ENCODE results near the gene ICA1. TPM values are rescaled to one million over a fixed set of nuclear protein-coding genes. Genes with fewer than 3 reads are reported as not detected.
"Not testable (repeated sequence)": the region's sequence is repeated elsewhere in the genome, so short reads cannot be mapped to it uniquely, and the experiment has no call there.

Gene ICA1
- 1 to 10 TPM; 1.2 TPM for total RNA-seq
- polyA plus RNA-seq, result 1 to 10 TPM; 3.6 to 7.4 TPM

- Histone ChIP-seq H3K9me3 (ENCODE audit: control insufficient read depth in 1 of 2, low read length in 2 of 2) (no peaks in the 10 kb centered on the region), H3K4me3 (ENCODE audit: low read length in 2 of 2) (peak within 1 kb of the TSS in 1 of 2 donors; percentile 12), H3K4me1 (ENCODE audit: insufficient read depth, low read length) (peaks cover 4% of the 10 kb centered on the region), H3K27ac (ENCODE audit: low read depth, low read length) (no peak within 1 kb of the TSS), H3K36me3 (ENCODE audit: insufficient read depth, low read length) (no peaks in the 10 kb centered on the region), H3K27me3 (ENCODE audit: insufficient read depth, low read length) (peaks cover 15% of the 10 kb centered on the region)
- H3K4me1 Mint-ChIP-seq, result peaks cover 5 to 15% (median 7%) of the 10 kb centered on the region in 4 donors
- DNase-seq, result peak in 3 of 5 donors; percentile 2 to 9 (median 8)
- no peaks in the 10 kb centered on the region for H3K36me3 Mint-ChIP-seq
- H3K4me3 Mint-ChIP-seq, result peak within 1 kb of the TSS; percentile 73 to 85 (median 78)
- H3K27ac Mint-ChIP-seq, result no peak within 1 kb of the TSS
- intact Hi-C loops (cut with micrococcal nuclease), result no loop called here
- CTCF ChIA-PET (ENCODE audit: partially characterized antibody), result interaction anchor here (0.8 to 1.3 kb wide), 2 partner anchors 34 to 581 kb away, joined by 3 to 4 read pairs; no protein-coding TSS in a partner anchor
- H3K27me3 Mint-ChIP-seq, result peaks cover 46 to 47% of the 10 kb centered on the region in 2 donors
- POLR2A ChIA-PET (ENCODE audit: partially characterized antibody), result no interaction called here
- H3K9me3 Mint-ChIP-seq, result peaks cover 0 to 2% (median 0%) of the 10 kb centered on the region in 8 donors
Observed at GRCh38 chr7:8261711-8262695, at the start of gene ICA1. Gene ICA1 (minus strand): TSS chr7:8262167. CDS start chr7:8235926, 26,241 bp downstream.

- Histone ChIP-seq H3K27me3 (ENCODE audit: insufficient read depth, low read length) (peaks cover 3% of the 10 kb centered on the region), H3K4me3 (ENCODE audit: low read length in 2 of 2) (no peak overlapping the region), H3K36me3 (ENCODE audit: insufficient read depth, low read length) (no peaks in the 10 kb centered on the region), H3K4me1 (ENCODE audit: insufficient read depth, low read length) (no peaks in the 10 kb centered on the region), H3K27ac (ENCODE audit: low read depth, low read length) (no peak overlapping the region), H3K9me3 (ENCODE audit: control insufficient read depth in 1 of 2, low read length in 2 of 2) (peaks cover 0 to 9% of the 10 kb centered on the region in 2 donors)
- H3K27ac Mint-ChIP-seq, result no peak overlapping the region
- H3K4me1 Mint-ChIP-seq, result no peaks in the 10 kb centered on the region
- H3K9me3 Mint-ChIP-seq, result peaks cover 0 to 32% (median 18%) of the 10 kb centered on the region in 8 donors
- H3K36me3 Mint-ChIP-seq, result no peaks in the 10 kb centered on the region
- ChIA-PET CTCF (ENCODE audit: partially characterized antibody) (interaction anchor here (0.8 kb wide), 1 partner anchor 63 kb away, joined by 3 read pairs; no protein-coding TSS in a partner anchor), POLR2A (ENCODE audit: partially characterized antibody) (no interaction called here)
- intact Hi-C loops (cut with micrococcal nuclease), result no loop called here
- peaks cover 26 to 33% of the 10 kb centered on the region in 2 donors for H3K27me3 Mint-ChIP-seq
- H3K4me3 Mint-ChIP-seq, result no peak overlapping the region
- no peak for DNase-seq
Observed at GRCh38 chr7:8310876-8311275, 48.9 kb upstream of the ICA1 start.

- ChIA-PET CTCF (ENCODE audit: partially characterized antibody) (interaction anchor here (0.6 to 1.4 kb wide), 2 partner anchors 10 to 12 kb away, joined by 3 to 6 read pairs; no protein-coding TSS in a partner anchor), POLR2A (ENCODE audit: partially characterized antibody) (no interaction called here)
- peaks cover 0 to 2% (median 0%) of the 10 kb centered on the region in 8 donors for H3K9me3 Mint-ChIP-seq
- H3K27me3 Mint-ChIP-seq, result peaks cover 6 to 18% of the 10 kb centered on the region in 2 donors
- no peak overlapping the region for H3K27ac Mint-ChIP-seq
- no peak overlapping the region for H3K27ac ChIP-seq (ENCODE audit: low read depth, low read length)
- DNase-seq, result no peak
- H3K36me3 ChIP-seq (ENCODE audit: insufficient read depth, low read length), result no peaks in the 10 kb centered on the region
- H3K4me1 Mint-ChIP-seq, result no peaks in the 10 kb centered on the region
- no peak overlapping the region for H3K4me3 ChIP-seq (ENCODE audit: low read length in 2 of 2)
- no peaks in the 10 kb centered on the region for H3K36me3 Mint-ChIP-seq
- H3K27me3 ChIP-seq (ENCODE audit: insufficient read depth, low read length), result peaks cover 3% of the 10 kb centered on the region
- H3K9me3 ChIP-seq (ENCODE audit: control insufficient read depth in 1 of 2, low read length in 2 of 2), result no peaks in the 10 kb centered on the region
- no peak overlapping the region for H3K4me3 Mint-ChIP-seq
- no peaks in the 10 kb centered on the region for H3K4me1 ChIP-seq (ENCODE audit: insufficient read depth, low read length)
- intact Hi-C loops (cut with micrococcal nuclease), result no loop called here
Observed at GRCh38 chr7:8305625-8306388, 43.8 kb upstream of the ICA1 start.

- H3K36me3 Mint-ChIP-seq, result no peaks in the 10 kb centered on the region
- ChIA-PET POLR2A (ENCODE audit: partially characterized antibody) (no interaction called here), CTCF (ENCODE audit: partially characterized antibody) (interaction anchor here (1.2 to 1.4 kb wide), 2 partner anchors 9 to 13 kb away, joined by 3 to 6 read pairs; no protein-coding TSS in a partner anchor)
- no peaks in the 10 kb centered on the region for H3K36me3 ChIP-seq (ENCODE audit: insufficient read depth, low read length)
- no peak overlapping the region for H3K4me3 Mint-ChIP-seq
- H3K27me3 Mint-ChIP-seq, result peaks cover 6 to 18% of the 10 kb centered on the region in 2 donors
- H3K4me3 ChIP-seq (ENCODE audit: low read length in 2 of 2), result no peak overlapping the region
- no peak overlapping the region for H3K27ac ChIP-seq (ENCODE audit: low read depth, low read length)
- H3K9me3 Mint-ChIP-seq, result peaks cover 0 to 2% (median 0%) of the 10 kb centered on the region in 8 donors
- DNase-seq, result no peak
- H3K27ac Mint-ChIP-seq, result no peak overlapping the region
- no peaks in the 10 kb centered on the region for H3K27me3 ChIP-seq (ENCODE audit: insufficient read depth, low read length)
- H3K9me3 ChIP-seq (ENCODE audit: control insufficient read depth in 1 of 2, low read length in 2 of 2), result no peaks in the 10 kb centered on the region
- intact Hi-C loops (cut with micrococcal nuclease), result no loop called here
- no peaks in the 10 kb centered on the region for H3K4me1 ChIP-seq (ENCODE audit: insufficient read depth, low read length)
- no peaks in the 10 kb centered on the region for H3K4me1 Mint-ChIP-seq
Observed at GRCh38 chr7:8305104-8305503, 43.1 kb upstream of the ICA1 start.

GRCh38 chr7:8303904-8304528, 42.0 kb upstream of the ICA1 start:
- H3K4me3 Mint-ChIP-seq, result no peak overlapping the region
- no peak overlapping the region for H3K4me3 ChIP-seq (ENCODE audit: low read length in 2 of 2)
- H3K4me1 ChIP-seq (ENCODE audit: insufficient read depth, low read length), result no peaks in the 10 kb centered on the region
- no peaks in the 10 kb centered on the region for H3K4me1 Mint-ChIP-seq
- DNase-seq, result no peak
- H3K36me3 ChIP-seq (ENCODE audit: insufficient read depth, low read length), result no peaks in the 10 kb centered on the region
- peaks cover 6 to 18% of the 10 kb centered on the region in 2 donors for H3K27me3 Mint-ChIP-seq
- H3K27ac ChIP-seq (ENCODE audit: low read depth, low read length), result no peak overlapping the region
- intact Hi-C loops (cut with micrococcal nuclease), result no loop called here
- peaks cover 0 to 2% (median 0%) of the 10 kb centered on the region in 8 donors for H3K9me3 Mint-ChIP-seq
- no peaks in the 10 kb centered on the region for H3K9me3 ChIP-seq (ENCODE audit: control insufficient read depth in 1 of 2, low read length in 2 of 2)
- H3K36me3 Mint-ChIP-seq, result no peaks in the 10 kb centered on the region
- H3K27ac Mint-ChIP-seq, result no peak overlapping the region
- no peaks in the 10 kb centered on the region for H3K27me3 ChIP-seq (ENCODE audit: insufficient read depth, low read length)
- ChIA-PET CTCF (ENCODE audit: partially characterized antibody) (interaction anchor here (1.2 kb wide), 1 partner anchor 14 kb away, joined by 3 read pairs; no protein-coding TSS in a partner anchor), POLR2A (ENCODE audit: partially characterized antibody) (no interaction called here)

GRCh38 chr7:8297023-8297422, 35.1 kb upstream of the ICA1 start:
- H3K4me3 Mint-ChIP-seq; H3K4me1 ChIP-seq (ENCODE audit: insufficient read depth, low read length); DNase-seq; H3K27me3 ChIP-seq (ENCODE audit: insufficient read depth, low read length); POLR2A ChIA-PET (ENCODE audit: partially characterized antibody); H3K4me3 ChIP-seq (ENCODE audit: low read length in 2 of 2); H3K9me3 Mint-ChIP-seq; H3K4me1 Mint-ChIP-seq; H3K36me3 Mint-ChIP-seq; H3K27ac Mint-ChIP-seq; H3K36me3 ChIP-seq (ENCODE audit: insufficient read depth, low read length); H3K27ac ChIP-seq (ENCODE audit: low read depth, low read length); H3K9me3 ChIP-seq (ENCODE audit: control insufficient read depth in 1 of 2, low read length in 2 of 2): not testable (repeated sequence)
- peaks cover 7 to 12% of the 10 kb centered on the region in 2 donors for H3K27me3 Mint-ChIP-seq
- intact Hi-C loops (cut with micrococcal nuclease), result loop anchor here (2.0 to 10.0 kb wide), 5 partner anchors 80 to 1115 kb away; partner anchors contain the start of gene C1GALT1
- CTCF ChIA-PET (ENCODE audit: partially characterized antibody), result interaction anchor here (1.2 to 2.0 kb wide), 6 partner anchors 8 to 1193 kb away, joined by 3 to 19 read pairs (median 6); no protein-coding TSS in a partner anchor

All from CD4-positive, alpha-beta memory T cell (primary cell).